Progenitor cell of endocrine pancreas (in vitro differentiated cells): ENCODE data around the gene NEK11. TPM values are rescaled to one million over a fixed set of nuclear protein-coding genes. Genes with fewer than 3 reads are reported as not detected.

Experiments used
- DNase-seq: peaks from one replicate; pipeline ENCODE4 v3.0.0; 2021; ENCODE audit warnings: low spot score; ENCODE audit not compliant: unreplicated experiment
- H3K27ac Mint-ChIP-seq: 2 replicates; pipeline ENCODE4 v1.8.0; 2021; ENCODE audit warnings: mild to moderate bottlenecking, moderate library complexity, mixed read lengths
- H3K27me3 Mint-ChIP-seq: 2 replicates; pipeline ENCODE4 v1.8.0; 2021; ENCODE audit warnings: mixed read lengths
- H3K36me3 Mint-ChIP-seq: 2 replicates; pipeline ENCODE4 v1.8.0; 2022; ENCODE audit warnings: mixed read lengths; ENCODE audit not compliant: insufficient read depth
- H3K4me1 Mint-ChIP-seq: 2 replicates; pipeline ENCODE4 v1.8.0; 2021; ENCODE audit warnings: low read depth, mixed read lengths
- H3K4me3 Mint-ChIP-seq: 2 replicates; pipeline ENCODE4 v1.8.0; 2021; ENCODE audit warnings: low read depth, mild to moderate bottlenecking, moderate library complexity, mixed read lengths
- H3K9me3 Mint-ChIP-seq: 2 replicates; pipeline ENCODE4 v1.8.0; 2021; ENCODE audit warnings: low read depth, mixed read lengths
- CTCF ChIP-seq: fragments of 200-600 bp; sonication (generic); IDR thresholded peaks from one replicate; pipeline ENCODE4 v1.5.0; 2021; ENCODE audit warnings: antibody characterized with exemption, mild to moderate bottlenecking; ENCODE audit not compliant: unreplicated experiment
- total RNA-seq: library from RNA; stranded (reverse); gene quantifications from 2 replicates; pipeline ENCODE4 v1.2.1, GENCODE V29; 2021

The NEK11 gene
- total RNA-seq, 1 donor from 2014 or later = 18.7 TPM

GRCh38 chr3:131147534-131147933 lies 120.9 kb downstream of the NEK11 start:
- no peak for TF ChIP-seq CTCF
- Mint-ChIP-seq H3K4me1 (peaks cover 3% of the 10 kb centered on the region), H3K27ac (no peak overlapping the region), H3K4me3 (no peak overlapping the region), H3K9me3 (peaks cover 3% of the 10 kb centered on the region), H3K36me3 (no peaks in the 10 kb centered on the region), H3K27me3 (no peaks in the 10 kb centered on the region)
- no peak for DNase-seq

- Mint-ChIP-seq H3K27me3 (no peaks in the 10 kb centered on the region), H3K4me1 (no peaks in the 10 kb centered on the region), H3K36me3 (no peaks in the 10 kb centered on the region), H3K9me3 (no peaks in the 10 kb centered on the region), H3K4me3 (no peak overlapping the region), H3K27ac (no peak overlapping the region)
- TF ChIP-seq CTCF = no peak
- no peak for DNase-seq
Observed at GRCh38 chr3:131158434-131158833, 131.8 kb downstream of the NEK11 start.

- no peak overlapping the region for H3K27ac Mint-ChIP-seq
- peaks cover 2% of the 10 kb centered on the region for H3K4me1 Mint-ChIP-seq
- no peaks in the 10 kb centered on the region for H3K9me3 Mint-ChIP-seq
- H3K4me3 Mint-ChIP-seq = no peak overlapping the region
- no peaks in the 10 kb centered on the region for H3K27me3 Mint-ChIP-seq
- DNase-seq = no peak
- no peaks in the 10 kb centered on the region for H3K36me3 Mint-ChIP-seq
- no peak for TF ChIP-seq CTCF
Observed at GRCh38 chr3:131162516-131162915, 135.8 kb downstream of the NEK11 start.

- H3K27me3 Mint-ChIP-seq = no peaks in the 10 kb centered on the region
- no peak overlapping the region for H3K27ac Mint-ChIP-seq
- TF ChIP-seq CTCF = no peak
Observed at GRCh38 chr3:131167867-131168266, 141.2 kb downstream of the NEK11 start.

GRCh38 chr3:131169331-131169730 lies 142.7 kb downstream of the NEK11 start:
- Mint-ChIP-seq H3K36me3 (peaks cover 2% of the 10 kb centered on the region), H3K27me3 (no peaks in the 10 kb centered on the region), H3K27ac (no peak overlapping the region), H3K9me3 (no peaks in the 10 kb centered on the region), H3K4me1 (no peaks in the 10 kb centered on the region), H3K4me3 (no peak overlapping the region)
- no peak for TF ChIP-seq CTCF
- no peak for DNase-seq

More at GRCh38 chr3:131167867-131168266, 141.2 kb downstream of the NEK11 start:
- H3K9me3 Mint-ChIP-seq = no peaks in the 10 kb centered on the region
- peaks cover 2% of the 10 kb centered on the region for H3K36me3 Mint-ChIP-seq
- H3K4me1 Mint-ChIP-seq = peaks cover 2% of the 10 kb centered on the region
- no peak for DNase-seq
- no peak overlapping the region for H3K4me3 Mint-ChIP-seq
